ENCODE results near the gene MRPS24.
"Not testable (repeated sequence)": the region's sequence is repeated elsewhere in the genome, so short reads cannot be mapped to it uniquely, and the experiment has no call there.

The MRPS24 gene

DNA sequence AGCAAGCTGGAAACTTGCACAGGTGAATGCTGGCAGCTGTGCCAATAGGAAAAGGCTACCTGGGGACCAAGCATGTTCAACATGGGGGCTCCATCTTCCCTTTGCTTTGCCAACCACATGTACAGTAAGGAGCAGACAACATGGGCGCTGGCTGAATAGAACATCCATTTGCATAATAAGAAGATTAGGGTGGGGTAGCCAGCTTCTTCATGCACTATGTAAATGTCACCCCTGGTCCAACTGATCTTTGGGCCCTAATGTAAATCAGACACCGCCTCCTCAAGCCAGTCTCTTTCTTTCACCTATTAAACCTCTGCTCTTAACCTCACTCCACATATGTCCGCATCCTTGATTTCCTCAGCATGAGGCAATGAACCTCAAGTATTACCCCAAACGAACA lies 26.0 kb downstream of the MRPS24 start:
- no peak for DNase-seq (ENCODE audit: low read depth in 2 of 2, low spot score in 1 of 2)

DNA sequence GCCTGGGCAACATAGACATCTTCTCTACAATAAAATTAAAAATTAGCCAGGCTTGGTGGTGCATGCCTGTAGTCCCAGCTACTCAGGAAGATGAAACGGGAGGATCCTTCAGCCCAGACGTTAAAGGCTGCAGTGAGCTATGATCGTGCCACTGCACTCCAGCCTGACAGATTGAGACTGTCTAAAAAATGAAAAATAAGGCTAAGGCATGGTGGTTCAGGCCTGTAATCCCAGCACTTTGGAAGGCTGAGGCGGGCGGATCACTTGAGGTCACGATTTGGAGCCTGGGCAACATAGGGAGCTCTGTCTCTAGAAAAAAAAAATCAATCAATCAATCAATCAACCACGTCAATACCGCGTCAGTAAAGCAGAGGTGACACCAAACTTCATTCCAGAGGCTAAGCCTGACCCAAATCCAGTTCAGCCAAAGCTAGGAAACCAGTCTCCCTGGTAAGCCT lies 31.1 kb downstream of the MRPS24 start:
- DNase-seq (ENCODE audit: low read depth in 2 of 2, low spot score in 1 of 2), result no peak

DNA sequence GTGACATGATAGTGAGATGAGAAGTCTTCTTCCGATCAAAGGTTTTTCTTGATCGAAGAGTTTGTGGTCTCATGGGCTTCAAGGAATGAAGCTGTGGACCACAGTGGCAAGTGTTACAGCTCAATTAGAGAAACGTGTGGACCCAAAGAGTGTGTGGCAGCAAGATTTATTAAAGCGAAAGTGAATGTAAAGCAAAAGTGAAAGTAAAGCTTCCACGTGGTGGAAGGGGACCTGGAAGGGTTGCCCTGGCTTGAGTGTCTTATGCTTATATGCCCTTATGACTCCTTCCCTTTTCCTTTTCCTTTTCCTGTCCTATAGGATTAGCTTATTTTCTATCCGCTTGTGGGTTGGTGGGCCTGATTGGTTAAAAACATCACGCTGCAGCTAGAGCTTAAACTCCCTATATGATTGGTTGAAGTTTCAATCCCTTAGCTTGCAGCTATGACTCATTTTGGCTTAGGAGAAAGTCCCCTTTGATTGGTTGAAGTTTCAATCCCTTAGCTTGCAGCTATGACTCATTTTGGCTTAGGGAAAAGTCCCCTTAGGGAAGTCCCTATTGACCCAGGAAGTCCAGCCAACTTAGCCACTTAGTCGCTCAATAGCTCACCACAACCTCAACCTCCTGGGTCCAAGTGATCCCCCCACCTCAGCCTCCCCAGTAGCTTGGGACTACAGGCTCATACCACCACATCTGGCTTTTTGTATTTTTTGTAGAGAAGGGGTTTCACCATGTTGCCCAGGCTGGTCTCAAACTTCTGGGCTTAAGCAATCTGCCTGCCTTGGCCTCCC lies 34.7 kb downstream of the MRPS24 start:
- no peak for DNase-seq (ENCODE audit: low read depth in 2 of 2, low spot score in 1 of 2)

DNA sequence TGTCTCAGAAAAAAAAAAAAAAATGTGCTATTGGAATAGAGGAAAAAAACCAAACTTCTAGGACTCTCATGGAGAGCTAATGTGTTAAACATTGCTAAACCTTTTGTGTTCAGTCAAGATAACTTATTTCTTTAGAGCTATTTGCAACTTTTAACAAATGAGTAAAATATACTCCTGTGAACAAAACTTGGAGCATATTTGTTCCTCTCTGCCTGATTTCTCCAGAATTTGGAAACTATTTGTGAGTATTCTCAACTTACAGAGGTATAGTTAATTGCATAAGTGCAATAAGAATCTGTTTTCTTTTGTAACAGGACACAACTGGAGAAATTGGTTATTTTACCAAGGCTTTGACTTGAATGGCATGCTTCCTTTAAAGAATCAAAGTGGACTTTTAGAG lies 38.4 kb downstream of the MRPS24 start:
- DNase-seq (ENCODE audit: low read depth in 2 of 2, low spot score in 1 of 2), result not testable (repeated sequence)

DNA sequence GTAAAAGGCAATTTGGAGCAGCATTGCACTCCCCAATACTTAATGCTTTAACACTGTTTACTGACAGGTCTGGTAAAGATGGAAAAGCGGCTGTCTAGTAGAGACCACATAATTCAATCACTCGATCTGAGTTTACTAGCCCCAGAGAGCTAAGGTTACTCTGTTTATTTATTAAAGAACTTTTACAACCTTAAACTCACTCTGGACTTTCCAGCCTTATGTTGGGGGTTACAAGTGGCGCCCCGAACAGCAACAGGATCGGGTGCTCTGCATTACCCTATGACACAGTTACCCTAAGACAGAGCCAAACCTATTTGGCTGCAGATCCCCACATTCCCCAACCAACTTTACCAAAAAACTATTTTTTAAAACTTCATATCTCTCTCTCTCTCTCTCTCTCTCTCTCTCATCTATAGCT lies 43.9 kb downstream of the MRPS24 start:
- no peak for DNase-seq (ENCODE audit: low read depth in 2 of 2, low spot score in 1 of 2)

DNA sequence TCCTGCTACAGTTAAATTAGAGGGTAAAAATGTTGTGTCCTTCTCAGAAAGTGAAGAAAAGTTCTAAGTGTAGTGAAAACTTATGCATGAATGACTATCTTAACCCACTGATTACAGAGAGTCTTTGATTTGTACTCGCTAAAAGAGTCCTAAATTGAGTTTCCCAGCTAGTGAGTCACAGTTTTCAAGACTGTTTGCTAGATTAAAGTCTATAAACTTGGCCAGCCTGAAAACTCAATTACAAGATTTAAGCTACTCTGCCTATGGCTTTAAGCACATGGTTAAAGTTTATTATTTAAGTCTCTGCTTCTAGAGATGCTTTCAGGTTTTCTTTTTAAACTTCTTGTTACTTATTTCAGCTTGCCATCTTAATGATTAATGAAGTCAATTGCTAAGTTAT lies 44.4 kb downstream of the MRPS24 start:
- no peak for DNase-seq (ENCODE audit: low read depth in 2 of 2, low spot score in 1 of 2)

DNA sequence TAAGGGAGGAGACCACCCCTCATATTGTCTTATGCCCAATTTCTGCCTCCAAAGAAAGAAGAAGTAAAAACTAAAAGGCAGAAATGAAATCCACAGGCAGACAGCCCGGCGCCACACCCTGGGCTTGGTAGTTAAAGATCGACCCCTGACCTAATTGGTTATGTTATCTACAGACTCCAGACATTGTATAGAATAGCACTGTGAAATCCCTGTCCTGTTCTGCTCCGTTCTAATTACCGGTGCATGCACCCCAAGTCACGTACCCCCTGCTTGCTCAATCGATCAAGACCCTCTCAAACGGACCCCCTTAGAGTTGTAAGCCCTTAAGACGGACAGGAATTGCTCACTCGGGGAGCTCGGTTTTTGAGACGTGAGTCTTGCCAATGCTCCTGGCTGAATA lies 44.8 kb downstream of the MRPS24 start:
- DNase-seq (ENCODE audit: low read depth in 2 of 2, low spot score in 1 of 2), result not testable (repeated sequence)

DNA sequence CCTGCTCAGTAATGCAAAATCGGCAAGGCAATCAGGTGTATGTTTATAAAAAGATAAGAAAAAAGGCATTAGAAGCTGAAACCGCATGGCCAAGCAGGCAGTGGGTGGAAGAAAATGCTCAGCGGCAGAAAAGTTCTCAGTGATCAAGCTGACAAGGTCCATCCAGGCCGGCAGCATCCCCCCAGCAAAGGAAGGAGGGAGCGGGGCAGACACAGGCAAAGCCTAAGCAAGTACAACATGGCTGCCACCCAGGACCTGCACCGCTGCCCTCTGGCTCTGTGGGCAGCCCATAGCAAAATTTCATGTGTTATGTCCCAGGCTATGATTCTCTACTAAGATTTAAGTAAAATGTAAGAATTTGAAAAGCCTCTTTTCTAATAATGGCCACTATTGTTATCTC lies 45.4 kb downstream of the MRPS24 start:
- DNase-seq (ENCODE audit: low read depth in 2 of 2, low spot score in 1 of 2), result no peak

DNA sequence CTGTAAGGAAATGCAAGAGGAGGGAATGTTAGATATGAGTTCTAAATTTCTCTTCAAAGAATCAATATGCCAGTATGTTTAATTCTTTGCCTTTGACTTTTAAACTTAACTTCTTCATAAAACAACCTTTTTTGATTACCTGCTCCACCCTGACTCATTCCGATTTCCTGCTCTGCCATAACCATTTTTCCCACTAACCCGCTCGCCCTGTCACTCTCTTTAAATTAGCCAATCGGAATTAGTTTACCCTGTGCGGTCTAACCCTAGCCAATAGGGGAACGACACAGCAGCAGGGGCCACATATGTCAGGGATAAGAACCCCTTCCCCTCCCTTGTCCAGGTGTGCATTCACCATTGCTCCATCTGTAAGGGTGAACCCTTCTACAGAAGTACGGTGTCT lies 45.9 kb downstream of the MRPS24 start:
- not testable (repeated sequence) for DNase-seq (ENCODE audit: low read depth in 2 of 2, low spot score in 1 of 2)
